ENCODE results near the gene BCLAF3. TPM values are rescaled to one million over a fixed set of nuclear protein-coding genes. Genes with fewer than 3 reads are reported as not detected.

BCLAF3 gene
- total and polyA plus RNA-seq, 2 experiments from 2014 or later, result 6.6 to 7.0 TPM

GRCh38 chrX:19956923-19957322, 33.9 kb downstream of the BCLAF3 start:
- Histone ChIP-seq H3K79me2 (no peaks in the 10 kb centered on the region), H2AFZ (no peak overlapping the region), H4K20me1 (ENCODE audit: insufficient read depth, poor library complexity, severe bottlenecking) (no peaks in the 10 kb centered on the region), H3K27me3 (no peaks in the 10 kb centered on the region), H3K4me1 (ENCODE audit: insufficient read depth) (no peaks in the 10 kb centered on the region), H3K27ac (no peak overlapping the region), H3K9me2 (replicated peaks; ENCODE audit: insufficient read depth) (no peaks in the 10 kb centered on the region), H3K4me3 (no peak overlapping the region), H3K9me3 (ENCODE audit: low read depth) (no peaks in the 10 kb centered on the region), H3K36me3 (replicated peaks; ENCODE audit: insufficient read depth, low read depth) (no peaks in the 10 kb centered on the region), H3K4me2 (no peak overlapping the region)
- 67% methylated on average over 6 of the region's 6 CpGs for WGBS (ENCODE audit: low lambda C conversion rate, missing lambda C conversion rate)
- DNase-seq (ENCODE audit: low spot score), result no peak
- TF ChIP-seq CTCF (IDR thresholded peaks at IDR 0.05; ENCODE audit: poor library complexity), result no peak
- no peak for TF ChIP-seq EZH2 (IDR thresholded peaks at IDR 0.05; ENCODE audit: borderline replicate concordance)
- TF ChIP-seq EZH2phosphoT487 (IDR thresholded peaks at IDR 0.05; ENCODE audit: low read depth, severe bottlenecking, unreplicated experiment), result no peak

GRCh38 chrX:19956306-19956705, 34.6 kb downstream of the BCLAF3 start:
- Histone ChIP-seq H3K4me3 (no peak overlapping the region), H3K4me1 (ENCODE audit: insufficient read depth) (no peaks in the 10 kb centered on the region), H3K27ac (no peak overlapping the region), H3K36me3 (replicated peaks; ENCODE audit: insufficient read depth, low read depth) (no peaks in the 10 kb centered on the region), H3K79me2 (no peaks in the 10 kb centered on the region), H3K27me3 (no peaks in the 10 kb centered on the region), H3K9me3 (ENCODE audit: low read depth) (no peaks in the 10 kb centered on the region), H3K4me2 (no peak overlapping the region), H4K20me1 (ENCODE audit: insufficient read depth, poor library complexity, severe bottlenecking) (no peaks in the 10 kb centered on the region), H2AFZ (no peak overlapping the region), H3K9me2 (replicated peaks; ENCODE audit: insufficient read depth) (no peaks in the 10 kb centered on the region)
- TF ChIP-seq CTCF (IDR thresholded peaks at IDR 0.05; ENCODE audit: poor library complexity), result no peak
- TF ChIP-seq EZH2phosphoT487 (IDR thresholded peaks at IDR 0.05; ENCODE audit: low read depth, severe bottlenecking, unreplicated experiment), result no peak
- no peak for TF ChIP-seq EZH2 (IDR thresholded peaks at IDR 0.05; ENCODE audit: borderline replicate concordance)
- no peak for DNase-seq (ENCODE audit: low spot score)

- H3K4me2 ChIP-seq, result no peak overlapping the region
- 67% methylated on average over 2 of the region's 2 CpGs for WGBS (ENCODE audit: low lambda C conversion rate, missing lambda C conversion rate)
Measured at GRCh38 chrX:19955306-19955705, 35.6 kb downstream of the BCLAF3 start.

More at GRCh38 chrX:19955306-19955705, 35.6 kb downstream of the BCLAF3 start:
- no peaks in the 10 kb centered on the region for H3K79me2 ChIP-seq
- H3K9me3 ChIP-seq (ENCODE audit: low read depth), result no peaks in the 10 kb centered on the region
- no peaks in the 10 kb centered on the region for H3K9me2 ChIP-seq (replicated peaks; ENCODE audit: insufficient read depth)
- DNase-seq (ENCODE audit: low spot score), result no peak
- H3K36me3 ChIP-seq (replicated peaks; ENCODE audit: insufficient read depth, low read depth), result no peaks in the 10 kb centered on the region
- H3K4me1 ChIP-seq (ENCODE audit: insufficient read depth), result no peaks in the 10 kb centered on the region
- H3K4me3 ChIP-seq, result no peak overlapping the region
- no peak for TF ChIP-seq EZH2phosphoT487 (IDR thresholded peaks at IDR 0.05; ENCODE audit: low read depth, severe bottlenecking, unreplicated experiment)
- no peak for TF ChIP-seq EZH2 (IDR thresholded peaks at IDR 0.05; ENCODE audit: borderline replicate concordance)
- no peak for TF ChIP-seq CTCF (IDR thresholded peaks at IDR 0.05; ENCODE audit: poor library complexity)
- no peak overlapping the region for H2AFZ ChIP-seq
- H3K27ac ChIP-seq, result no peak overlapping the region
- no peaks in the 10 kb centered on the region for H4K20me1 ChIP-seq (ENCODE audit: insufficient read depth, poor library complexity, severe bottlenecking)
- H3K27me3 ChIP-seq, result no peaks in the 10 kb centered on the region

Data from hepatocyte (in vitro differentiated cells).